Endometrial microvascular endothelial cells (primary cell): Measurements from ENCODE around the gene PNLDC1. TPM values are rescaled to one million over a fixed set of nuclear protein-coding genes. Genes with fewer than 3 reads are reported as not detected.
"Not testable (repeated sequence)": the region's sequence is repeated elsewhere in the genome, so short reads cannot be mapped to it uniquely, and the experiment has no call there.

Experiments
- in situ Hi-C: cut with HindIII; loops from 2 replicates; pipeline ENCODE4 v1.10.0; 2017; ENCODE audit warnings: low sequenced_read_pairs, low pct_unique_long_range_greater_than_20kb; ENCODE audit errors: inconsistent ontology term
- total RNA-seq: library from RNA; depleted of rRNA; stranded (reverse); fragments of >200 nt; gene quantifications from one replicate; pipeline ENCODE4 v1.2.3, GENCODE V29; 2015; ENCODE audit errors: inconsistent ontology term

The PNLDC1 gene
- total RNA-seq, 1 donor from 2014 or later: not detected

GRCh38 chr6:159813781-159814180 is 13.7 kb downstream of the PNLDC1 start:
- in situ Hi-C loops: no loop called here

- in situ Hi-C loops: no loop called here
These were observed 15.3 kb downstream of the PNLDC1 start for GRCh38 chr6:159815410-159815809.

DNA sequence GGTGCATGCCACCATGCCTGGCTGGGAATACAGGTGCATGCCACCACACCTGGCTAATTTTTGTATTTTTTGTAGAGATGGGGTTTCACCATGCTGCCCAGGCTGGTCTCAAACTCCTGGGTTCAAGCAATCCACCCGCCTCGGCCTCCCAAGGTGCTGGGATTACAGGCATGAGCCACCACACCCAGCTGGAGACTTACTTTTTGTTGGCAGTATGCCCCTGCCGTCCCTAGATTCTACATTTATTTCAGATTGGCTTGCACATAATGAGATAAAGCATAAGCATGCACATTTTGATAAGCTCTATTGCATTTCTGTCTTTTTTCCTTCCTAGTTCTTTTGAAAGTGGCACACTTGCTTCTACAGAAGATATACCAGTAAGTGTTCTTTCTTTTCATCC is 16.7 kb downstream of the PNLDC1 start:
- in situ Hi-C loops: not testable (repeated sequence)

GRCh38 chr6:159817951-159818739 is 18.1 kb downstream of the PNLDC1 start:
- in situ Hi-C loops: no loop called here

GRCh38 chr6:159819098-159819497 is 19.0 kb downstream of the PNLDC1 start:
- in situ Hi-C loops: no loop called here

- in situ Hi-C loops: no loop called here
These were observed 20.0 kb downstream of the PNLDC1 start for GRCh38 chr6:159819932-159820640.

GRCh38 chr6:159821122-159821521 is 21.0 kb downstream of the PNLDC1 start:
- in situ Hi-C loops: no loop called here

GRCh38 chr6:159821726-159822125 is 21.6 kb downstream of the PNLDC1 start:
- in situ Hi-C loops: no loop called here

- in situ Hi-C loops: no loop called here
These were observed 23.9 kb downstream of the PNLDC1 start for GRCh38 chr6:159823953-159824352.

GRCh38 chr6:159824690-159825089 is 24.6 kb downstream of the PNLDC1 start:
- in situ Hi-C loops: not testable (repeated sequence)

GRCh38 chr6:159826004-159826403 is 25.9 kb downstream of the PNLDC1 start:
- in situ Hi-C loops: no loop called here

DNA sequence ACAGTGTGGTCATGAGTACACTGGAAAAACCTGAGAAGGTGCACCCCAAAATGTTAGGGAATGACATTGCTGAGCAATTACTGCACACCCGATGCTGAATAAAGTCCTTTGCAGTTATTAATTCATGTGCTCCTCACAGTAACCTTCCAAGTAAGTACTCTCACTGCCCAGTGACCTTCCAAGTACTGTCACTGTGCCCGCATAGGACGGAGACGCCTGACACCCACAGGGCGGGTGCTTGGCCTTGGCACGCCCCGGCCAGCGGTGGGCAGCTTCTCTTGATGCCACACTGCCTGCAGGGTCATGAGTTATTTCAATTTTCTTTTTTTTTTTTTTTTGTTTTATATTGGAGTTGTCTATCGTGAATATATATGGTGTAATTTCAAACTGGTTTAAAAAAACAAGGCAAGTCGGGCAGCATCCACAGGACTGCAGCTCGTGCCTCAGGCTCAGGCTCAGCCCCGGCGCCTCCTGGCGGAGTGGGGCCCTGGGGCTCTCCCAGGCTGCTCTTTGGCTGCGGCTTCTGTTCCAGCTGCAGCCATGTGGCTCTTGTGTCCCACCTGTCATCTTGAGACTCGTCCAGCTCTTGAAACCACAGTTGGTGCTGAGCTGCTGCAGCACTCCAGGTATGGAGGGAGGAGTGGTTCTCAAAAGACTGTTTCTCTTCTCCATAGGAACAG is 27.0 kb downstream of the PNLDC1 start:
- in situ Hi-C loops: no loop called here

- in situ Hi-C loops: no loop called here
These were observed 28.0 kb downstream of the PNLDC1 start for GRCh38 chr6:159828074-159828473.

GRCh38 chr6:159829526-159829925 is 29.4 kb downstream of the PNLDC1 start:
- in situ Hi-C loops: no loop called here

DNA sequence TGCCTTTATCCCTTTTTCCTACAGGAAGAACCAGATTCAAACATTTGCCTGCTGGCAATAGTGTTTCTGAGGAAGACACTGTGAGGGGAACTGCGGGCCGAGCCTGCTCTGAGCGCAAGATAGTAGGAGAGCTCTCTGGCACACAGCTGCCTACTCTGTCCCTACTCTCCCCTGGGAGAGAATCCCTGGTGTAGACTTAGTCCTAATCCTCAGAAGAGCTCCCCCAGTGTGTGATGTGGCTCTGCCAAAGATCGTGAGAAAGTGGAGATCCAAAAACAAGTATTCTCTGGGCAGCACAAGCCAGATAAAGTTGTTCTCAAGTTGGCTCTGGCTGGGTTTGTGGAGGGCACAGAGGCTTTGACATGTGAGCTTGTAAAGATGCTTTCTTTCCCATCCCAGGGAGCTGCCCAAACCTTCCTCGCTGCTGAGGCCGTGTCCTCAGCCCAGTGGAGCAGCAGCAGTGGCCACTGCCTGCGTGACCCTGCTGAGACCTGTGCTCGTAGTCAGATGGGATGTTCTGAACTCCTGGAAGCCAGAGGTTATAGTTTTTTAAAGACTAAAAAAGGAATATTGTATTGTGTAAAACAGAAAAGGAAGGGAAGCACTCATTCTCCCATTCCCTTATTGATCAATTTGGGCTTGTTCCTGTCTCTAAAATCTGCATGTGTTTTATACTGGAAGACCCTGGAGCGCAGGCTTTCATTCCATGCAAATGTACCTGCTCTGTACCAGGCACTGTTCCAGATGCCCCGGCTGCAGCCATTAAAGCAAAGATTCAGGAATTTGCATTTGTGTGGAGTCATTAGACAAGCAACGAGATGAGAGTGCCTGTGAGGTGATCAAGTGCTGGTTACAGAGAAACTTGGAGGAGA is 30.7 kb downstream of the PNLDC1 start:
- in situ Hi-C loops: no loop called here

DNA sequence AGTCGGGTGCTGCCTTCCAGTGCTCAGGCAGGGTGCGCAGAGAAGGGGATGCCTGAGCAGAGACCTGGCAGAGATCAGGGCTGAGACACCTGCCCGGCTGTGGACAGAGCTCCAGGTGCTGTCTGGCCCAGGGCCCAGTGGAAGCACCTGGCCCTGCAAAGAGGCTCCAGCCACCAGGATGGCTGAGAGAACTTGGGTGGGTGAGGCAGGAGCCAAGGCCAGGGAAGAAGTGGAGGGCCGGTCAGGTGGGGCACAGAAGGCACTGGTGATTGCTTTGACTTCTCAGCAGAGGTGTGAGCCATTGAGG is 31.2 kb downstream of the PNLDC1 start:
- in situ Hi-C loops: no loop called here

DNA sequence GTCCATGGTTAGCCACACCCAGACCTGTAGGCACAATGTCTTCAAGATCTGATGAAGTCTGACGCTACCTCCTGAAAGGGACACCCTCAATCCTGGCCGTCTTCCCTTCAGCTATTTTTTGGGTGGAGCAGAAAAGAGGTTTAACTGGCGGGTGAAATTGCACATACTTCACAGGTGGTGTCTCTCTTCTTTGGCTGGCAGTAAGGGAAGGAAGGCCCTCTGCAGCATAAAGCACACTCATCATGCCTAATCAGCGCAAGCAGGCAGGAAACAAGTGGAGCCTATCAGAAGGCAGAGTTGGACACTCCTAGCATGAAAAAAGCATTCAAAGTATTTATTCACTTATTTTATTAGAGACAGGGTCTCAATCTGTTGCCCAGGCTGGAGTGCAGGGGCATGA is 32.9 kb downstream of the PNLDC1 start:
- in situ Hi-C loops: no loop called here

GRCh38 chr6:159833556-159833955 is 33.5 kb downstream of the PNLDC1 start:
- in situ Hi-C loops: no loop called here

DNA sequence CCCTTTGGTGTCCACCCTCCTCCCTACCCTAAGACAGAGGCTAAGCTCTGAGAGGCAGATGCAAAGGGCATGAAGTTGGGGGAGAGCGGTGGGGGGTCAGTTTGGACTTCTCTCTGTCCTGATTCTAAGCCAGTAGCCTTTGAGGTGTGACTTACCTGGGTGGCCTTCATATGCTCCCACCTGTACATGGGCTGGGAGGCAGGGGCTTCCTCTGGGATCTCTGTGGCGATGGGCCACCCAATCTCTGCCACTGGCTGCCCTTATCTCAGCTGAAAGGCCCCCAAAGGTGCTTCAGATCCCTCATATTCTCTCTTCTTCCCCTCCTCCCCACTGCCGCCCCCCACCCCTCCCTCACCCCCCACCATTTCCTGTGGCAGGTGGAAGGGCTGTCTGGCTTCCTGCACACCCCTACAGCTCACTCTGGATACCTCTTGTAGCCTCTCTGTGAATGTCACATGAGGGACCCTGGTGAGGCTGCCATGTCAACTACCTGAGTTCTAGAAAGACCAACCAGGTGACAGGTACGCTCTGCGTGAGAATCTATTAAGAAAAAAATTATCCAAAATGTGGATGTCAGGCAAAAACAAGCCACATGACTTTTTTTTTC is 34.0 kb downstream of the PNLDC1 start:
- in situ Hi-C loops: no loop called here
